SU-DHL-6 (cell line): ENCODE measurements around the gene UNC13C.

Experiments
- EZH2phosphoT487 ChIP-seq: fragments of 200-600 bp; sonication (generic), shearing (Covaris generic); conservative IDR thresholded peaks from 2 replicates; pipeline ENCODE4 v1.6.1; 2018; ENCODE audit warnings: mild to moderate bottlenecking, antibody characterized with exemption, low read length, moderate library complexity, mixed read lengths
- TF ChIP-seq, protein P1 (sequence below): fragments of 200-600 bp; sonication (generic); IDR thresholded peaks from one replicate; pipeline ENCODE4 v1.5.1; 2017; ENCODE audit warnings: antibody characterized with exemption, mild to moderate bottlenecking, low read length, moderate library complexity; ENCODE audit not compliant: insufficient read depth, poor library complexity, severe bottlenecking

GRCh38 chr15:54312528-54312927 is 334.3 kb downstream of the UNC13C start:
- TF ChIP-seq, protein P1, sequence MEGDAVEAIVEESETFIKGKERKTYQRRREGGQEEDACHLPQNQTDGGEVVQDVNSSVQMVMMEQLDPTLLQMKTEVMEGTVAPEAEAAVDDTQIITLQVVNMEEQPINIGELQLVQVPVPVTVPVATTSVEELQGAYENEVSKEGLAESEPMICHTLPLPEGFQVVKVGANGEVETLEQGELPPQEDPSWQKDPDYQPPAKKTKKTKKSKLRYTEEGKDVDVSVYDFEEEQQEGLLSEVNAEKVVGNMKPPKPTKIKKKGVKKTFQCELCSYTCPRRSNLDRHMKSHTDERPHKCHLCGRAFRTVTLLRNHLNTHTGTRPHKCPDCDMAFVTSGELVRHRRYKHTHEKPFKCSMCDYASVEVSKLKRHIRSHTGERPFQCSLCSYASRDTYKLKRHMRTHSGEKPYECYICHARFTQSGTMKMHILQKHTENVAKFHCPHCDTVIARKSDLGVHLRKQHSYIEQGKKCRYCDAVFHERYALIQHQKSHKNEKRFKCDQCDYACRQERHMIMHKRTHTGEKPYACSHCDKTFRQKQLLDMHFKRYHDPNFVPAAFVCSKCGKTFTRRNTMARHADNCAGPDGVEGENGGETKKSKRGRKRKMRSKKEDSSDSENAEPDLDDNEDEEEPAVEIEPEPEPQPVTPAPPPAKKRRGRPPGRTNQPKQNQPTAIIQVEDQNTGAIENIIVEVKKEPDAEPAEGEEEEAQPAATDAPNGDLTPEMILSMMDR = no peak
- TF ChIP-seq EZH2phosphoT487 = no peak
